Osteocyte (in vitro differentiated cells): ENCODE results near the gene ZDHHC21. TPM values are rescaled to one million over a fixed set of nuclear protein-coding genes. Genes with fewer than 3 reads are reported as not detected.

Experiments used
- DNase-seq: peaks from one replicate; pipeline ENCODE4 v3.0.0; 2021; ENCODE audit warnings: mixed read lengths; ENCODE audit not compliant: unreplicated experiment; ENCODE audit errors: extremely low spot score
- H3K27ac Mint-ChIP-seq: one replicate; pipeline ENCODE4 v1.8.0; 2021; ENCODE audit warnings: mild to moderate bottlenecking, mixed read lengths; ENCODE audit not compliant: unreplicated experiment
- H3K27me3 Mint-ChIP-seq: one replicate; pipeline ENCODE4 v1.8.0; 2021; ENCODE audit warnings: mixed read lengths; ENCODE audit not compliant: unreplicated experiment
- H3K36me3 Mint-ChIP-seq: one replicate; pipeline ENCODE4 v1.8.0; 2021; ENCODE audit warnings: mixed read lengths; ENCODE audit not compliant: unreplicated experiment
- H3K4me1 Mint-ChIP-seq: one replicate; pipeline ENCODE4 v1.8.0; 2021; ENCODE audit warnings: mixed read lengths; ENCODE audit not compliant: unreplicated experiment
- H3K4me3 Mint-ChIP-seq: one replicate; pipeline ENCODE4 v1.8.0; 2021; ENCODE audit warnings: mild to moderate bottlenecking, moderate library complexity, mixed read lengths; ENCODE audit not compliant: unreplicated experiment
- H3K9me3 Mint-ChIP-seq: one replicate; pipeline ENCODE4 v1.8.0; 2021; ENCODE audit warnings: mixed read lengths; ENCODE audit not compliant: unreplicated experiment
- total RNA-seq: library from RNA; stranded (reverse); gene quantifications from 2 replicates; pipeline ENCODE4 v1.2.1, GENCODE V29; 2021
- TF ChIP-seq, protein P1 (sequence below): fragments of 200-600 bp; sonication (generic); IDR thresholded peaks from 2 replicates; pipeline ENCODE4 v1.5.0; 2021; ENCODE audit warnings: antibody characterized with exemption, mild to moderate bottlenecking, moderate library complexity

The ZDHHC21 gene
- total RNA-seq, 1 donor from 2014 or later: 9.3 TPM

DNA sequence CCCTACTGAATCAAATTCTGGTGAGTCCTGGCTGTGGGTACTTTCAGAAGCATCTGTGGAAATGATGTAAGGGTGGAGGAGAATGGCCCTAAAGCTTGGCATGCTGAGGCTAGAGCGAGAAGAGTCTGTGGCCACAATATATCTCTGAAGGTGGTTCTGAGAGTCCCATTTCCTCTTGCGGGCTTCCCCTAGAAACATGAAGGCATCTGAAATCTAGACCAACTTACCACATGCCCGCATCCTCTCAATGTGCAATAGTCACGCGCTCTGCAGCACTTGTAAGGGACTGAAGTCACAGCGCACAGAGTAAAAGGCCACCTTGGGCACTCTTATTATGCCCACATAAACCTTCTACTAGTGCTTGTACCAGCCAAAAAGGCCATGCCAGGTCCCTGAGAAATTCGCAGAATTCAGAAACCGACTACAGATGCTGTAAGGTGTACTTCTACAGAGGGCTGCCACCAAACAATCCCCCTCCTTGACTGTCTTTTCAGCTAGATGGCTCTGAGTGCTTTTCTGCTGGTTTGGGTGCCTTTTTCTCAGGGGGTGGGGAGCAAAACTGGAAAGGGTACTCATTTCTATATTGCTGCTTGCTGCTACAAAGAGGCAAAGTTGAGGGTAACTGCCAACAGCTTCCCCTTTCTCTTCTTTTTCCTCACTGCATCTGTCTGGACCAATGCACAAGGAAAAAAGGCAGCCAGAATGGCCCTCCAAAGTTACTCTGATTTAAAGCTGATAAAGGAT lies 107.3 kb downstream of the ZDHHC21 start:
- Mint-ChIP-seq H3K4me1 (no peaks in the 10 kb centered on the region), H3K27me3 (no peaks in the 10 kb centered on the region), H3K27ac (no peak overlapping the region), H3K36me3 (peaks cover 8% of the 10 kb centered on the region), H3K4me3 (no peak overlapping the region), H3K9me3 (peaks cover 13% of the 10 kb centered on the region)
- DNase-seq: no peak
- TF ChIP-seq, protein P1, sequence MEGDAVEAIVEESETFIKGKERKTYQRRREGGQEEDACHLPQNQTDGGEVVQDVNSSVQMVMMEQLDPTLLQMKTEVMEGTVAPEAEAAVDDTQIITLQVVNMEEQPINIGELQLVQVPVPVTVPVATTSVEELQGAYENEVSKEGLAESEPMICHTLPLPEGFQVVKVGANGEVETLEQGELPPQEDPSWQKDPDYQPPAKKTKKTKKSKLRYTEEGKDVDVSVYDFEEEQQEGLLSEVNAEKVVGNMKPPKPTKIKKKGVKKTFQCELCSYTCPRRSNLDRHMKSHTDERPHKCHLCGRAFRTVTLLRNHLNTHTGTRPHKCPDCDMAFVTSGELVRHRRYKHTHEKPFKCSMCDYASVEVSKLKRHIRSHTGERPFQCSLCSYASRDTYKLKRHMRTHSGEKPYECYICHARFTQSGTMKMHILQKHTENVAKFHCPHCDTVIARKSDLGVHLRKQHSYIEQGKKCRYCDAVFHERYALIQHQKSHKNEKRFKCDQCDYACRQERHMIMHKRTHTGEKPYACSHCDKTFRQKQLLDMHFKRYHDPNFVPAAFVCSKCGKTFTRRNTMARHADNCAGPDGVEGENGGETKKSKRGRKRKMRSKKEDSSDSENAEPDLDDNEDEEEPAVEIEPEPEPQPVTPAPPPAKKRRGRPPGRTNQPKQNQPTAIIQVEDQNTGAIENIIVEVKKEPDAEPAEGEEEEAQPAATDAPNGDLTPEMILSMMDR: no peak

DNA sequence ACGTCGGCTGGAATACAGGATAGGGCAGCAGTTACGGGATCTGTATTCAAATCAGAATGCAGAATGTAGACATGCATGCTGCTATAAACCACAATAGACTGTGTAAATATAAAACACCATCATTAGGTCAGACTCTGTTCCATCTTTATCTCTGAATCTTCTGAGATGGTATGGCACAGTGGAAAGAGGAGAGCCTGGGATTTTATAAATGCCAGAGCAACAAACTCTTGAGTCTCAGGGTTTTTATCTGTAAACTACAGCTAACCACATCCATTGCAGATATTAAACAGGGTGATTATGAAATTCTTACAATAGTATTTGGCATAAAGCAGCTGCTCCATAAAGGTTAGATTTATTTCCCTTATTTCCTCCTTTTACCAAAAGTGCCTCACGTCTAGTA lies 108.7 kb downstream of the ZDHHC21 start:
- Mint-ChIP-seq H3K27ac (no peak overlapping the region), H3K9me3 (peaks cover 20% of the 10 kb centered on the region), H3K27me3 (no peaks in the 10 kb centered on the region), H3K36me3 (peaks cover 8% of the 10 kb centered on the region), H3K4me1 (no peaks in the 10 kb centered on the region), H3K4me3 (no peak overlapping the region)
- no peak for DNase-seq
- TF ChIP-seq, protein P1: no peak

DNA sequence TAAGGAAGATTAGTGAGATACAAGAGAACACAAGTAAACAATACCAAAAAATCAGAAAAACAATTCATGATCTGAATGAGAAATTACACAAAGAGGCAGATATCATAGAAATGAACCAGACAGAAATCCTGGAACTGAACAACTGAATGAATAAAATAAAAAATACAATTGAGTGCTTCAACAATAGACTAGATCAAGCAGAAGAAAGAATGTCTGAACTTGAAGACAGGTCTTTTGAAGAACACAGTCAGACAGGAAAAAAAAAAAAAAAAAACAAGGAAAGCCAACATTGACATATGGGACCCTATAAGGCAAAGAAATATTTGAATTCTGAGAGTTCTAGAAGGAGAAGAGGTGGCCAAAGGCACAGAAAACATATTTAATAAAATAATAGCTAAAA lies 115.2 kb downstream of the ZDHHC21 start:
- Mint-ChIP-seq H3K4me3 (no peak overlapping the region), H3K27ac (no peak overlapping the region), H3K36me3 (peaks cover 7% of the 10 kb centered on the region), H3K27me3 (no peaks in the 10 kb centered on the region), H3K4me1 (no peaks in the 10 kb centered on the region), H3K9me3 (peaks cover 28% of the 10 kb centered on the region)
- DNase-seq: no peak
- TF ChIP-seq, protein P1: no peak

DNA sequence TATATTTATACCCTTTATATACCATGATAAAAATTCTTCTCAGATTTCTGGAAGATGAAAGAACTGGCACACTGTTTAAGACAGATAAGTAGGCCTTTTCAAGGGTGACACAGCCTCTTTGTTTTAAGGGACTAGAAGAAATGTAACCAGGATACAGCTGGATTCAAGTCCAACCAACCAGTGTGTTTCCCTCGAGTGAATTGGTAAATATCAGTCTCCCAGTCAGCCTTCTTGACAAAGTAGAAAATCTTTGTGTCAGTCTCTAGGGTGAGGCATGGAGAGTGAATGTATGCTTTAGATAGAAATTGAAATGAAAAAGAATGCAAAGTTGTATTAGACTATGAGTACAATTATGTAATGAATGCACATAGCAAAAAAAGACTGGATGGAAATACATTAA lies 119.1 kb downstream of the ZDHHC21 start:
- Mint-ChIP-seq H3K9me3 (peaks cover 21% of the 10 kb centered on the region), H3K4me3 (no peak overlapping the region), H3K27ac (no peak overlapping the region), H3K4me1 (no peaks in the 10 kb centered on the region), H3K27me3 (no peaks in the 10 kb centered on the region), H3K36me3 (peaks cover 5% of the 10 kb centered on the region)
- no peak for DNase-seq
- TF ChIP-seq, protein P1: no peak

DNA sequence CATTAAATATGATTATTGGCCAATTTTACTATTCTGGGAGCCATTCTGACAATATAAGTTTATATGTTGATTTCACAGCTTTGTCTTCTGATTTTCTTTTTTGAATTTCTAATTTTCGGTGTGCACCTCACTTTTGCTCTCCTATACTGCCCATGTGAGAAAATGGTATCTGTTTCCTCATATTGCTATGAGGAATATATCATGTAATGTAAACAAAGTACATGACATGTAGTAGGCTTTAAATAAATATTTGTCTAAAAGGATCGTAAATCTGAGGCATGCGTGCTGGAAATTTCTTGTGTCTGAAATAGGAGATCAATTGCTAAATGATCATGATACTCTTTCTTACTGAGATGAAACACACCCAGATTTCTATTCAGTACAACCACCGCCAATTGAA lies 119.9 kb downstream of the ZDHHC21 start:
- Mint-ChIP-seq H3K9me3 (peaks cover 16% of the 10 kb centered on the region), H3K36me3 (peaks cover 5% of the 10 kb centered on the region), H3K4me1 (no peaks in the 10 kb centered on the region), H3K27ac (no peak overlapping the region), H3K27me3 (no peaks in the 10 kb centered on the region), H3K4me3 (no peak overlapping the region)
- DNase-seq: no peak
- TF ChIP-seq, protein P1: no peak
